ENCODE measurements around the gene TNFAIP3. TPM values are rescaled to one million over a fixed set of nuclear protein-coding genes. Genes with fewer than 3 reads are reported as not detected.

The TNFAIP3 gene
- total RNA-seq, 1 donor from 2014 or later, result 16.8 TPM

DNA sequence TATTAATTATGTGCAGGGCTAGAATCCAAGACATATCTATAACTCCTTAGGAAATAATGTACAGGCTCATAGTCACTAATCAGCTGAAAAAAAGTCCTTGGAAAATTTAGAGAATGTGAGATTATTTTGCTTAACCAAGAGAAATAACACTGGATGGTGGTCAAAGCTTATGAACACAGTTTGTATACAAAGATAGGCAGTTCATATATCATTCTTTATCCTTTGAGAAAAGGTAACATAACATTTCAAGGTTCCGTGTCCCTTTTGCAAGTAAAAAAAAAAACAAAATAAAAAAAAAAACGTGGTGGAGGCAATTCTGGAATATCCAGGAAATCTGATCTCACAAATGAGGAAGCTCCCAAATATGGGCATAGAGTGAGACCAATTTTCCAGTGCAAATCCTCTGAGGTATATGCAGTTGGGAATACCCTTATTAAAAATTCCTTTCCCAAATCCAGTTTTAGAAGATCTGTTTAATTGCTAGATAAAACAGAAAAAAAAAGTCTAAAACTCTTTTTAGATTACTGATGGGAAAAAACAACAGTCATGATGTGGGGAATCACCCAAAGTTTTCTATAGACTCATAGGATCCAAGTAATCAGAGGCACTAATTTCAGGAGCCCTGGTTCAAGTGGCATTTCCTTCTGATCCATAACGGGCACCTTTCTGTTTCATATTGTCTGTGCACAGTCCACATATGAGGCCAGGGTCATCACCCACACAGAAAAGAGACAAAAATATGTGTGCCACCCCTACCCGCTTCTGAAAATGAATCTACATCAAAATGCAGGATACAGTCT is 17.7 kb upstream of the TNFAIP3 start:
- Histone ChIP-seq H3K4me1 (ENCODE audit: insufficient read depth, low read length) (peaks cover 21% of the 10 kb centered on the region), H3K27ac (ENCODE audit: low read depth, low read length) (peak overlapping the region; percentile 64), H3K9ac (ENCODE audit: low read length) (no peak overlapping the region), H3K79me2 (ENCODE audit: insufficient read depth, low read length) (no peaks in the 10 kb centered on the region), H3K4me2 (ENCODE audit: low read length) (peak overlapping the region; percentile 19), H3K4me3 (ENCODE audit: insufficient read depth, low read depth, low read length) (no peak overlapping the region), H2AFZ (ENCODE audit: low read depth, low read length) (no peak overlapping the region), H3K36me3 (ENCODE audit: insufficient read depth, low read length) (no peaks in the 10 kb centered on the region), H4K20me1 (ENCODE audit: insufficient read depth, low read length) (no peaks in the 10 kb centered on the region), H3K27me3 (ENCODE audit: insufficient read depth, low read length) (no peaks in the 10 kb centered on the region), H3K9me3 (ENCODE audit: insufficient read depth, low read depth, low read length) (no peaks in the 10 kb centered on the region)
- no peaks in the 10 kb centered on the region for H3K27me3 Mint-ChIP-seq (ENCODE audit: low read depth, unreplicated experiment)
- peaks cover 6% of the 10 kb centered on the region for H3K4me1 Mint-ChIP-seq (ENCODE audit: low read depth, unreplicated experiment)
- no peak overlapping the region for H3K4me3 Mint-ChIP-seq (ENCODE audit: unreplicated experiment)
- no peak overlapping the region for H3K27ac Mint-ChIP-seq (ENCODE audit: unreplicated experiment)
- FAIRE-seq (no peak), DNase-seq (ENCODE audit: low read depth) (peak; percentile 52)
- H3K9me3 Mint-ChIP-seq (ENCODE audit: unreplicated experiment), result no peaks in the 10 kb centered on the region
- no peaks in the 10 kb centered on the region for H3K36me3 Mint-ChIP-seq (ENCODE audit: low read depth, unreplicated experiment)
- no peak for TF ChIP-seq EZH2 (IDR thresholded peaks at IDR 0.05; ENCODE audit: insufficient read depth, low read length)
- TF ChIP-seq, protein P1, sequence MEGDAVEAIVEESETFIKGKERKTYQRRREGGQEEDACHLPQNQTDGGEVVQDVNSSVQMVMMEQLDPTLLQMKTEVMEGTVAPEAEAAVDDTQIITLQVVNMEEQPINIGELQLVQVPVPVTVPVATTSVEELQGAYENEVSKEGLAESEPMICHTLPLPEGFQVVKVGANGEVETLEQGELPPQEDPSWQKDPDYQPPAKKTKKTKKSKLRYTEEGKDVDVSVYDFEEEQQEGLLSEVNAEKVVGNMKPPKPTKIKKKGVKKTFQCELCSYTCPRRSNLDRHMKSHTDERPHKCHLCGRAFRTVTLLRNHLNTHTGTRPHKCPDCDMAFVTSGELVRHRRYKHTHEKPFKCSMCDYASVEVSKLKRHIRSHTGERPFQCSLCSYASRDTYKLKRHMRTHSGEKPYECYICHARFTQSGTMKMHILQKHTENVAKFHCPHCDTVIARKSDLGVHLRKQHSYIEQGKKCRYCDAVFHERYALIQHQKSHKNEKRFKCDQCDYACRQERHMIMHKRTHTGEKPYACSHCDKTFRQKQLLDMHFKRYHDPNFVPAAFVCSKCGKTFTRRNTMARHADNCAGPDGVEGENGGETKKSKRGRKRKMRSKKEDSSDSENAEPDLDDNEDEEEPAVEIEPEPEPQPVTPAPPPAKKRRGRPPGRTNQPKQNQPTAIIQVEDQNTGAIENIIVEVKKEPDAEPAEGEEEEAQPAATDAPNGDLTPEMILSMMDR (IDR thresholded peaks at IDR 0.05; ENCODE audit: insufficient read depth, low read depth, low read length), result no peak

GRCh38 chr6:137849981-137850714 is 16.9 kb upstream of the TNFAIP3 start:
- peaks cover 6% of the 10 kb centered on the region for H3K4me1 Mint-ChIP-seq (ENCODE audit: low read depth, unreplicated experiment)
- no peak overlapping the region for H3K27ac Mint-ChIP-seq (ENCODE audit: unreplicated experiment)
- H3K36me3 Mint-ChIP-seq (ENCODE audit: low read depth, unreplicated experiment), result no peaks in the 10 kb centered on the region
- Histone ChIP-seq H2AFZ (ENCODE audit: low read depth, low read length) (no peak overlapping the region), H3K4me2 (ENCODE audit: low read length) (no peak overlapping the region), H3K4me3 (ENCODE audit: insufficient read depth, low read depth, low read length) (no peak overlapping the region), H3K27me3 (ENCODE audit: insufficient read depth, low read length) (no peaks in the 10 kb centered on the region), H3K9ac (ENCODE audit: low read length) (no peak overlapping the region), H4K20me1 (ENCODE audit: insufficient read depth, low read length) (no peaks in the 10 kb centered on the region), H3K36me3 (ENCODE audit: insufficient read depth, low read length) (no peaks in the 10 kb centered on the region), H3K9me3 (ENCODE audit: insufficient read depth, low read depth, low read length) (no peaks in the 10 kb centered on the region), H3K79me2 (ENCODE audit: insufficient read depth, low read length) (no peaks in the 10 kb centered on the region), H3K27ac (ENCODE audit: low read depth, low read length) (peak overlapping the region; percentile 5), H3K4me1 (ENCODE audit: insufficient read depth, low read length) (peaks cover 21% of the 10 kb centered on the region)
- no peaks in the 10 kb centered on the region for H3K27me3 Mint-ChIP-seq (ENCODE audit: low read depth, unreplicated experiment)
- no peak for TF ChIP-seq EZH2 (IDR thresholded peaks at IDR 0.05; ENCODE audit: insufficient read depth, low read length)
- TF ChIP-seq, protein P1 (IDR thresholded peaks at IDR 0.05; ENCODE audit: insufficient read depth, low read depth, low read length), result no peak
- H3K9me3 Mint-ChIP-seq (ENCODE audit: unreplicated experiment), result no peaks in the 10 kb centered on the region
- H3K4me3 Mint-ChIP-seq (ENCODE audit: unreplicated experiment), result no peak overlapping the region
- FAIRE-seq (no peak), DNase-seq (ENCODE audit: low read depth) (no peak)

All from astrocyte (in vitro differentiated cells and primary cell).